Spleen (tissue), 7 donors: Measurements from ENCODE around the gene ANO1.

ENCODE experiments used
- POLR2A ChIP-seq, 3 donors: fragments of 450-650 bp; IDR thresholded peaks; one replicate each; pipeline ENCODE4 v1.5.1; 2017; ENCODE audit warnings: antibody characterized with exemption in 3 of 3, mild to moderate bottlenecking in 1 of 3
- POLR2AphosphoS5 ChIP-seq, 3 donors: sonication (generic); formaldehyde crosslinking; IDR thresholded peaks; one replicate each; pipeline ENCODE4 v1.5.1; 2017; ENCODE audit warnings: antibody characterized with exemption in 3 of 3
- TF ChIP-seq, protein P1 (sequence below), 11 experiments: fragments of 200-600 bp in 7 of 11; fragments of 450-650 bp in 4 of 11; sonication (generic) in 4 of 11; IDR thresholded peaks in 8 of 11; conservative IDR thresholded peaks in 3 of 11; 1 replicate in 7 of 11; 2 replicates in 4 of 11; pipeline versions ENCODE4 v1.4.0 to v1.8.0; 2016 to 2021; ENCODE audit warnings: antibody characterized with exemption in 11 of 11, inconsistent platforms in 4 of 11, mild to moderate bottlenecking in 1 of 11
- donor health status: DM: no; HTN: no; CAD: no; lungs with moderate emphysema.
- donor health status: DM: no; HTN: no; CAD: no.
- donor health status: DM: no; HTN: no; CAD: no.

DNA sequence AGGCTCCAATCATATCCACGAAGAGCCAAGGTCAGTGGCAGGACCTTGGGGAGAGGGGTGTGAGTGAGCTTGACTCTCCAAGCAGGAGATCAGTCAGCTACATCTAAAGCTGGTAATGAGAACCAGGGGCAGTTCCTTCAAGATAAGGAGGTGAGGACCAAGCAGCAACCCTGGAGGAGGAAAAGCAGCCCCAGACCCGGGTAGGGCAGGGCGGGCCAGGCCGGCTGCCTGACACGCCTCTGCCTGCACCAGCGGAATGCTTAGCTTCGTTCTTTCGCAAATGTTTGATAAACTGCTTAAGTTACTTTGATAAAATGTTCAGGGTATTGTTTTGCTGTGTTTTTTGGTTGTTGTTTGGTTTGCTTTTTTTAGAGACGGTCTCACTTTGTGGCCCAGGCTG is 106.3 kb downstream of the ANO1 start:
- TF ChIP-seq POLR2A (IDR thresholded peaks at IDR 0.05): no peak
- TF ChIP-seq, protein P1, sequence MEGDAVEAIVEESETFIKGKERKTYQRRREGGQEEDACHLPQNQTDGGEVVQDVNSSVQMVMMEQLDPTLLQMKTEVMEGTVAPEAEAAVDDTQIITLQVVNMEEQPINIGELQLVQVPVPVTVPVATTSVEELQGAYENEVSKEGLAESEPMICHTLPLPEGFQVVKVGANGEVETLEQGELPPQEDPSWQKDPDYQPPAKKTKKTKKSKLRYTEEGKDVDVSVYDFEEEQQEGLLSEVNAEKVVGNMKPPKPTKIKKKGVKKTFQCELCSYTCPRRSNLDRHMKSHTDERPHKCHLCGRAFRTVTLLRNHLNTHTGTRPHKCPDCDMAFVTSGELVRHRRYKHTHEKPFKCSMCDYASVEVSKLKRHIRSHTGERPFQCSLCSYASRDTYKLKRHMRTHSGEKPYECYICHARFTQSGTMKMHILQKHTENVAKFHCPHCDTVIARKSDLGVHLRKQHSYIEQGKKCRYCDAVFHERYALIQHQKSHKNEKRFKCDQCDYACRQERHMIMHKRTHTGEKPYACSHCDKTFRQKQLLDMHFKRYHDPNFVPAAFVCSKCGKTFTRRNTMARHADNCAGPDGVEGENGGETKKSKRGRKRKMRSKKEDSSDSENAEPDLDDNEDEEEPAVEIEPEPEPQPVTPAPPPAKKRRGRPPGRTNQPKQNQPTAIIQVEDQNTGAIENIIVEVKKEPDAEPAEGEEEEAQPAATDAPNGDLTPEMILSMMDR (IDR thresholded peaks at IDR 0.05 in 8 of 11, conservative IDR thresholded peaks at IDR 0.05 in 3 of 11): no peak
- no peak for TF ChIP-seq POLR2AphosphoS5 (IDR thresholded peaks at IDR 0.05)
